Left hindlimb (tissue), 1 donor: Measurements from ENCODE around the gene FAM83E.

Source experiments
- DNase-seq: peaks from one replicate; pipeline ENCODE4 v3.0.0-alpha.2; 2018

FAM83E gene

GRCh38 chr19:48627865-48628314 is 13.0 kb upstream of the FAM83E start:
- DNase-seq, result no peak

GRCh38 chr19:48627201-48627864 is 12.5 kb upstream of the FAM83E start:
- DNase-seq, result no peak

- DNase-seq, result no peak
Measured at GRCh38 chr19:48625891-48626327, 11.0 kb upstream of the FAM83E start.

GRCh38 chr19:48624791-48625723 is 10.2 kb upstream of the FAM83E start:
- no peak for DNase-seq

GRCh38 chr19:48624067-48624594 is 9.3 kb upstream of the FAM83E start:
- DNase-seq, result peak; percentile 99

- DNase-seq, result no peak
Measured at GRCh38 chr19:48623556-48624066, 8.7 kb upstream of the FAM83E start.

- DNase-seq, result no peak
Measured at GRCh38 chr19:48619692-48620585, 5.1 kb upstream of the FAM83E start.

- DNase-seq, result peak; percentile 99
Measured at GRCh38 chr19:48618916-48619691, 4.2 kb upstream of the FAM83E start, which contains the start of the genes RPL18 and SPHK2. Gene RPL18, minus strand, starts transcription at chr19:48619178. Its CDS starts 35 bp downstream, at chr19:48619143. Gene SPHK2, plus strand, starts transcription at chr19:48619506. Its CDS starts 1,009 bp downstream, at chr19:48620515.

- no peak for DNase-seq
Measured at GRCh38 chr19:48618278-48618915, 3.5 kb upstream of the FAM83E start.

- no peak for DNase-seq
Measured at GRCh38 chr19:48617146-48617937, 2.5 kb upstream of the FAM83E start.

GRCh38 chr19:48616491-48617056 is 1.7 kb upstream of the FAM83E start:
- DNase-seq, result no peak

- DNase-seq, result no peak
Measured at GRCh38 chr19:48616041-48616436, 1.2 kb upstream of the FAM83E start.

- DNase-seq, result no peak
Measured at GRCh38 chr19:48615231-48616040, 560 bp upstream of the FAM83E start.

- no peak for DNase-seq
Measured at GRCh38 chr19:48613852-48614435, 932 bp downstream of the FAM83E start.

GRCh38 chr19:48613024-48613851 is 1.6 kb downstream of the FAM83E start:
- DNase-seq, result no peak

- DNase-seq, result no peak
Measured at GRCh38 chr19:48611872-48612271, 3.0 kb downstream of the FAM83E start.

- no peak for DNase-seq
Measured at GRCh38 chr19:48609571-48610108, 5.2 kb downstream of the FAM83E start.
